Lower leg skin (tissue), 4 donors: ENCODE data around the gene LYL1. TPM values are rescaled to one million over a fixed set of nuclear protein-coding genes. Genes with fewer than 3 reads are reported as not detected.
"Not testable (repeated sequence)": the region's sequence is repeated elsewhere in the genome, so short reads cannot be mapped to it uniquely, and the experiment has no call there.

Experiments used
- DNase-seq, 2 donors: peaks; one replicate each; pipeline ENCODE4 v3.0.0-alpha.2; 2019; ENCODE audit warnings: low spot score in 2 of 2
- H3K4me3 ChIP-seq: fragments of 200-600 bp; sonication (generic); 2 replicates; pipeline ENCODE4 v1.5.1; 2017; ENCODE audit warnings: mild to moderate bottlenecking, low read depth; ENCODE audit not compliant: poor library complexity, severe bottlenecking
- POLR2A ChIP-seq, 2 donors: fragments of 450-650 bp; IDR thresholded peaks; one replicate each; pipeline ENCODE4 v1.6.1; 2016 to 2017; ENCODE audit warnings: antibody characterized with exemption in 2 of 2, mild to moderate bottlenecking in 1 of 2, moderate library complexity in 1 of 2
- WGBS, 2 donors: methylation state at CpG; one replicate each; pipeline ENCODE4 v1.1.5; 2018; 5-methylcytosine and 5-hydroxymethylcytosine counted together
- intact Hi-C: fragments of 100-400 bp; cut with DNase I; formaldehyde crosslinking; loops from one replicate; pipeline ENCODE4 v1.15.0; 2023; ENCODE audit warnings: low total_unique reads
- total RNA-seq, 4 donors: library from RNA; depleted of rRNA; stranded (reverse); fragments of >200 nt; gene quantifications; one replicate each; pipeline ENCODE4 v1.1.0, GENCODE V29; 2016
- TF ChIP-seq, protein P1 (sequence below), 3 donors: fragments of 450-650 bp; IDR thresholded peaks; one replicate each; pipeline ENCODE4 v1.5.1; 2016; ENCODE audit warnings: antibody characterized with exemption in 3 of 3, mild to moderate bottlenecking in 3 of 3, moderate library complexity in 2 of 3

The LYL1 gene
- total RNA-seq, 4 donors from 2014 or later: 4.9 to 8.3 (median 7.0) TPM

DNA sequence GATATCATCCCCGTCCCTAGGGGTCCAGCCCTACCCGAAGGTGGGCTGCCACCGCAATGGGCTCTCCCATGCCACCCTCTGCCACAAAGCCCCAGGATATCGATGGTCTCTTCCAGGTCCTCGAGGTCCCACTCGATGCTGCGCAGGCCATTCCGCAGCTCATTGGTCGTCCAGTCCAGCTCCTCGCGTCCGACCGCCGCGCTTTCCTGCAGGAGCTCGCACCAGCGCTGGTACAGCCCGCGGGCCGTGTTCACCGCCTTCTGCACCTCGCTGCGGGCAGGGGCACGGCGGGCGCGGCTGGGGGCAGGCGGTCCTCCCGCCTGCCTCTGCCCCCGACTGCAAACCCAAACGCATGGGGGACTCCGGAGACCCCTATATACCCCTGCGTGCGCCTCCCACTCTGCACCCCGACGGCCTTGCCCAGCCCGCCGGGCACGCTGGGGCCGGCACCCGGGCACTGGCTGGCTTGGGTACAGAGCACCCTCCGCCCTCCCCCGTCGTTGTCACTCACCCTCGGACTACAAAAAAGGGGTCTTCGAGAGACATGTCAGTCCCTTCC is 47.0 kb upstream of the LYL1 start:
- no peak for TF ChIP-seq POLR2A (IDR thresholded peaks at IDR 0.05)
- TF ChIP-seq, protein P1, sequence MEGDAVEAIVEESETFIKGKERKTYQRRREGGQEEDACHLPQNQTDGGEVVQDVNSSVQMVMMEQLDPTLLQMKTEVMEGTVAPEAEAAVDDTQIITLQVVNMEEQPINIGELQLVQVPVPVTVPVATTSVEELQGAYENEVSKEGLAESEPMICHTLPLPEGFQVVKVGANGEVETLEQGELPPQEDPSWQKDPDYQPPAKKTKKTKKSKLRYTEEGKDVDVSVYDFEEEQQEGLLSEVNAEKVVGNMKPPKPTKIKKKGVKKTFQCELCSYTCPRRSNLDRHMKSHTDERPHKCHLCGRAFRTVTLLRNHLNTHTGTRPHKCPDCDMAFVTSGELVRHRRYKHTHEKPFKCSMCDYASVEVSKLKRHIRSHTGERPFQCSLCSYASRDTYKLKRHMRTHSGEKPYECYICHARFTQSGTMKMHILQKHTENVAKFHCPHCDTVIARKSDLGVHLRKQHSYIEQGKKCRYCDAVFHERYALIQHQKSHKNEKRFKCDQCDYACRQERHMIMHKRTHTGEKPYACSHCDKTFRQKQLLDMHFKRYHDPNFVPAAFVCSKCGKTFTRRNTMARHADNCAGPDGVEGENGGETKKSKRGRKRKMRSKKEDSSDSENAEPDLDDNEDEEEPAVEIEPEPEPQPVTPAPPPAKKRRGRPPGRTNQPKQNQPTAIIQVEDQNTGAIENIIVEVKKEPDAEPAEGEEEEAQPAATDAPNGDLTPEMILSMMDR (IDR thresholded peaks at IDR 0.05): no peak
- 0 to 1% methylated on average over 25 to 43 of the region's 46 CpGs for WGBS, 2 donors
- intact Hi-C loops: loop anchor here (10.0 kb wide), 1 partner anchor 705 kb away; no protein-coding TSS in a partner anchor
- peak overlapping the region; percentile 76 for H3K4me3 ChIP-seq
- peak; percentile 33 to 93 for DNase-seq

DNA sequence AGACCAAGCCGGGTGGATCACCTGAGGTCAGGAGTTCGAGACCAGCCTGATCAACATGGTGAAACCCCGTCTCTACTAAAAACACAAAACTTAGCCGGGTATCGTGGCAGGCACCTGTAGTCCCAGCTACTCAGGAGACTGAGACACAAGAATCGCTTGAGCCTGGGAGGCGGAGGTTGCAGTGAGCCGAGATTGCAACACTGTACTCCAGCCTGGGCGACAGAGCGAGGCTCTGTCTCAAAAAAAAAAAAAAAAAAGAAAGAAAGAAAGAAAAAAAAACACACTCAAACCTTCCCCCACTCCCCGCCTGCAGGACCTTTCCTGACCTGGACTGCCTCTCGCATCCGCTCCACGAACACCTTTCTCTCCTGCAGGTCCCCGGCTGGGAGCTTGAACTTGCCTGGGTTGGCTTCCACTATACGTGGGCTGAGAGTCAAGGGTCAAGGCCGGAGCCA is 46.5 kb upstream of the LYL1 start:
- WGBS, 2 donors: 25 to 32% methylated on average over 17 of the region's 17 CpGs

DNA sequence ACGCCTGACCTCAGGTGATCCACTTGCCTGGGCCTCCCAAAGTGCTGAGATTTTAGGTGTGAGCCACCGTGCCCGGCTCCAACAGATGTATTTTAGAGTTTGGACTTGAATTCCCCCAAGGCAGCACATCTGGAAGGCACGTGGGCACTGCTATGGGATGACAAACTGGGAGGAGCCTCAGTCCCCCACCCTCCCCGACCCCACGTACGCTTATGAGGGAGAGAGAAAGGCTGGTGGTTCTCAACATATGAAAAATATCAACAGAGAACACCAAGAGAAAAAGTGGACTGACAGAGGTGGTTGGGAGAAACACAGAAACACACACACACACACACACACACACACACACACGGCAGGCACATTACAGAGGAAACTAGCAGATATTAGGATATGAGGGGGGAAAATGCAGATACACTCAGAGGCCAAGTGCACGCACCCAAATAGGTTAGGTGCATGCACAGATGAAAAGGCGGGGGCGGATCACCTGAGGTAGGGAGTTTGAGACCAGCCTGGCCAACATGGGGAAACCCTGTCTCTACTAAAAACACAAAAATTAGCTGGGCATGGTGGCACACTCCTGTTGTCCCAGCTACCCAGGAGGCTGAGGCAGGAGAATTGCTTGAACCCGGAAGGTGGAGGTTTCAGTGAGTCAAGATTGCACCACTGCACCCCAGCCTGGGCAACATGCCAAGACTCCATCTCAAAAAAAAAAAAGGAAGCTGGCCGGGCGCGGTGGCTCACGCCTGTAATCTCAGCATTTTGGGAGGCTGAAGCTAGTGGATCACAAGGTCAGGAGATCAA is 44.3 kb upstream of the LYL1 start:
- DNase-seq: no peak
- intact Hi-C loops: no loop called here
- H3K4me3 ChIP-seq: no peak overlapping the region
- WGBS, 2 donors: 57 to 62% methylated on average over 16 of the region's 16 CpGs
- TF ChIP-seq, protein P1 (IDR thresholded peaks at IDR 0.05): no peak
- no peak for TF ChIP-seq POLR2A (IDR thresholded peaks at IDR 0.05)

More for the DNA sequence above, 46.5 kb upstream of the LYL1 start:
- H3K4me3 ChIP-seq: peak overlapping the region; percentile 76
- intact Hi-C loops, DNase-seq: not testable (repeated sequence)

DNA sequence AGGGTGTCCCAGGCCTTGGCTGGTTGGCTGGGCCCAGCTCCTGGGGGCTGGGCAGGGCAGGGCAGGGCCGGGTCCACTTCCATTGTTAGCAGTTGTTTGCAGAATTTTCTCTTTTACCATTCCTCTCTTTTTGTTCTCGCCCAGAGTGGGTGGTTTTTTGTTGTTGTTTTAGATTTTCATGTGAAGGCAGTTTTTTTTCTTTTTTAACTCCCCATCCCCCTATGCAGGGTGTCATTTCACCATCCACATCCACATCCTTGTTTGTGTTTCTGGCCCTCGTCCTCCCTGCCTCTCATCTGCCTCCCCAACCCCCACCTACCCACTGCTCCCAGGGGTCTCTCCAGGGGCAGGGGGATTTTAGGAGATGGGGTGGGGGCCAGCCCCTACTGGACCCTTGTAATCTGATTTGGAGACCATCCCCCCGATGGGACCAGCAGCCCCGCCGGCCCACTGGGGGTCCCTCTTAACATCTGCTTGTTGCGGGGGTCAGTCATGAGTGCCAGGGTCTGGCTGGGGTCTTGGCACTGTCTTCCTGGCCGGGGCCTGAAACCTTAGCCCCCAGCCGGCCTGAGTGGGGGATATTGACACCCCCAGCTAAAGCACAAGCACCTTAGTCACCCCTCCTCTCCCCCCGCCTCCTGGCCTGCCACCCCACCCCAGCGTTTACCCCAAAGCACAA is 37.1 kb upstream of the LYL1 start:
- 79 to 85% methylated on average over 9 to 11 of the region's 11 CpGs for WGBS, 2 donors
- H3K4me3 ChIP-seq: no peak overlapping the region
- no peak for DNase-seq
- TF ChIP-seq POLR2A (IDR thresholded peaks at IDR 0.05): no peak
- TF ChIP-seq, protein P1 (IDR thresholded peaks at IDR 0.05): no peak
- intact Hi-C loops: no loop called here

DNA sequence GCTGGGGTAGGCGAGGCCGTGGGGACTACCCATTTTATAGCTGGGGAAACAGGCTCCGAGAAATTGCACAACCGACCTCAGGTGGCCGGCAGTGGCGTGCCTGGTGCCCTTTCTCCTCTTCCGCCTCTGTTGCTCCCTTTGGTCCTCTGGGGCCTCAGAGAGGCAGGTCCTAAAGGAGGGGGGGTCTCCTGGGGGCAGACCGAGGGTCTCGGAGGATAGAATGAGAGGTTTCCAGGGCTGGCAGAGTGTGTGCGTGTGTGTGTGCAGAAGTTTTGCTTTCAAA is 36.2 kb upstream of the LYL1 start:
- intact Hi-C loops: no loop called here
- no peak for DNase-seq
- TF ChIP-seq, protein P1 (IDR thresholded peaks at IDR 0.05): no peak
- TF ChIP-seq POLR2A (IDR thresholded peaks at IDR 0.05): no peak
- 70 to 82% methylated on average over 10 of the region's 10 CpGs for WGBS, 2 donors
- no peak overlapping the region for H3K4me3 ChIP-seq
